Measurements from ENCODE around the gene SNRNP70.

SNRNP70 gene

DNA sequence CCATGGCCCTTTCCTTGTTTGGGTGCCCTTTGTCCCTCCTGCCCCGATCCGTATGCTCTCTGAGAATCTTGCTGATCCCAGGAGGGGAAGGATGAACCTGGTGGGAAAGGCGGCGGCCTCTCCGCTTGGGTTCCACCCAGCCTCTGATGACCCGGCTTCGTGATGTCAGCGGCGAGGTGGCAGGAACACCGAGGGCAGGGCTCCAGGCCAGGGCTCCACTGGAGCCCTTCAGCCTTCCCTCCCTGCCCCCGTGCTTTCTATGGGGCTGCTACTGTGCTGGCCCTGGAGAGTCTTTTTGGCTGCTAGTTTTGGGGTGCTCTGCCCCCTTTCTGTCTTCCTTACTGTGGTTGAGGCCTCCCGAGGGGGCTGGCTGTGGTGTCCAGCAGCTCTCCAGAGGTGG, 17.1 kb downstream of the SNRNP70 start:
- DNase-seq, result no peak

DNA sequence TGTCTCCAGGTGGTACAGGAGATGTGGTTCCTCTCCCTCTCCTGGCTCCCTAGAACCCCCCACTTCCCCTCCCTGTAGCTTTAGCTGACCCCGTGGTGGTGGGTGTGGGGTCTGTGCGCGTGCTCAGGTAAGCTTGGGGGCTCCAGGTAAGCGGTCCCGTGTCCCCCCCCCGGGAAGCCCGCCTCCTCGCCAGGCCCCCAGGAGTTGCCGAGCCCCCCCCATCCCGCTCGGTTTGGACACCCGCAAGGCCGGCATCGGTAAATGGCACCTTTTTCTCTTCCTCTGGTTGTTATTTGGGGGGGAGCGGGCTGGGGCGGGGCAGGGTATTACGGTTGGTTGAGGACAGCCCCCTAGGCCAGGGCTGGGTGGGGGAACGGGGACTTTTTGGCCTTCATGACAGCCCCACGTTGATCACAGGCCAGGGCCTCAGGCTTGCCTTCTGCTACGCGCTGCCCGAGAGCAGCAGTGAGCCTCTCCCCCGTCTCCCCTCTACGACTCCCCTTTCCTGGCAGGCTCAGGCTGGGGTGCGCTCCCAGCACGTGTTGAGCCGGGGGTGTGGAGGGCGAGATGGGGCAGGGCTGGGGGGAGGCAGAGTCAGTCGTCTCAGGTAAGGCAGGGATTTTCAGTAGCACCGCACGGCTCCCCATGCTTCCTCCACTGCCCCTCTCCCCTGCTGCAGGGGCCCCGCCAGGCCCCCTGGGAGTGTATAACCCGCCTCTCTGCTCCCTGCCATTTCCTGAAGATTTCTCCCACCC, 18.3 kb downstream of the SNRNP70 start:
- DNase-seq, result no peak

- no peak for DNase-seq
Observed at GRCh38 chr19:49104229-49104864, 19.1 kb downstream of the SNRNP70 start.

DNA sequence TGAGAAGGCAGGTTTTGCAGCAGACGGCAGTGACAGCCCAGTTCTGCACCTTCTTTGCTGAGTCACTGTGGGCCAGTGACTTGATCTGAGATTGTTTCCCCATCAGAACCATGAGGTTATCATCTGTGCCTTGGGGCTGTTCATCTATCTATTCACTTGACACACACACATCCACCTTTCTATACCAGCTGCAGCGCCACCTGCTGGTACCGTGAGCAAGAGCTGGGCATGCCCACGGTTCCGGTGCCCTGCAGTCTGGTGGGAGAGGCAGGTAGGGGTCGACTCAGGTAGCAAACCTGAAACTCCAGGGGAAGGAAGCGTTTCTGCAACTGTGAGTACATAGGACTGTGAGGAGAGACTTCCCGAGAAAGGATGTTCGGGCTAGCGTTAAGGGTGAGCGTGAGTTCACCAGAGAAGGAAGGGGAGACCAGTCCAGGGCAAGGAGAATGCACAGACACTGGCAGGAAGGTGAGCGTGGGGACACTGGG, 21.4 kb downstream of the SNRNP70 start:
- peak in 3 of 5 experiments; percentile 56 to 68 (median 56) for DNase-seq

- no peak for DNase-seq
Observed at GRCh38 chr19:49107625-49108459, 22.6 kb downstream of the SNRNP70 start.

DNA sequence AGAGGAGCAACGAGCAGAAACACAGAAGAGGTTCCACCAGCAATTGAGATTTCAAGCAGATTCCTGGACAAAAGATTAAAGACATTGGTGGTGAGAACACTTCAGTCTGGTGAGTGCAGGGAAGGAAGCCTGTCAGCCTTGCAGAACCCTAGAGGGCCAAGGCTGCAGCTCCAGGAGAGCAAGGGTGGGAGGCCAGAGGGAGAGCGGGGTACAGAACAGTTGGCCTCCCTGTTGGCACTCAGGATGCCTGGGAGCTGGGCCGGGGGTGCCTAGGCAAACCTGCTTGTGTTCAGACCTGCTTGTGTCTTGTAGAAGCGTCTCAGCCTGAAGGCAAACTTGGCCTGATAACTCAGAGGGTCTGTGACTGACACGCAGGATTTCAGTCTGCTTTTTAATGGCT, 23.8 kb downstream of the SNRNP70 start:
- no peak for DNase-seq

DNA sequence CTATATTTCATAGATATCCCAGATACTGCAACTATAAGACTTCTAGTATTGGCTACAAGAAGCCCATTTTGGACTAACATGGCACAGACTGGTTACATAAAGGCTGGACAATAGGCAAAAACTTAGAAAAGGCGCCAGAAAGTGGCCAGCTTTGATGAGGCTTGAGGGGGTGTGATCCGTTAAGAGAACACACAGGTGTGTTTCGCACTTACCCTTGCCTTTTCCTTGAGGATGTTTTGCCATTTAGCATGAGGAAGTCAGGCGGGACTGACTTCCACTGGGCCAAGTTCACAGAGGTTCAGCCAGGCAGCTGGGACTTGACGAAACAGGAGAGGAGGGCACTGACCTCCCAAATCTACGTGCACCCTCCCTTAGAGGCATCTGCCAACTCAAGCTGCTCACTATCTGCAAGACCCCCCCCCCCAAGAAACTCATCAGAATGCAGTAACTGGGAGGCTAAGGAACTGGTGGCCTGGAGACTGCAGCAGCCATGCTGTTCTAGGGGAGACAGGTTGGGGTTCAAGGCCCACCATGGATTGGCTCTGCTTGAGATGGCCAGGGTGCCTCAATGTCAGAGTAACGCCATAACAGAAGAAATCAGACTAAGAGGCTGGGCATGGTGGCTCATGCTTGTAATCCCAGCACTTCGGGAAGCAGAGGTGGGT, 24.4 kb downstream of the SNRNP70 start:
- no peak for DNase-seq

GRCh38 chr19:49110567-49110966, 25.3 kb downstream of the SNRNP70 start:
- DNase-seq, result no peak

- DNase-seq, result no peak
Observed at GRCh38 chr19:49111218-49111998, 26.2 kb downstream of the SNRNP70 start.

DNA sequence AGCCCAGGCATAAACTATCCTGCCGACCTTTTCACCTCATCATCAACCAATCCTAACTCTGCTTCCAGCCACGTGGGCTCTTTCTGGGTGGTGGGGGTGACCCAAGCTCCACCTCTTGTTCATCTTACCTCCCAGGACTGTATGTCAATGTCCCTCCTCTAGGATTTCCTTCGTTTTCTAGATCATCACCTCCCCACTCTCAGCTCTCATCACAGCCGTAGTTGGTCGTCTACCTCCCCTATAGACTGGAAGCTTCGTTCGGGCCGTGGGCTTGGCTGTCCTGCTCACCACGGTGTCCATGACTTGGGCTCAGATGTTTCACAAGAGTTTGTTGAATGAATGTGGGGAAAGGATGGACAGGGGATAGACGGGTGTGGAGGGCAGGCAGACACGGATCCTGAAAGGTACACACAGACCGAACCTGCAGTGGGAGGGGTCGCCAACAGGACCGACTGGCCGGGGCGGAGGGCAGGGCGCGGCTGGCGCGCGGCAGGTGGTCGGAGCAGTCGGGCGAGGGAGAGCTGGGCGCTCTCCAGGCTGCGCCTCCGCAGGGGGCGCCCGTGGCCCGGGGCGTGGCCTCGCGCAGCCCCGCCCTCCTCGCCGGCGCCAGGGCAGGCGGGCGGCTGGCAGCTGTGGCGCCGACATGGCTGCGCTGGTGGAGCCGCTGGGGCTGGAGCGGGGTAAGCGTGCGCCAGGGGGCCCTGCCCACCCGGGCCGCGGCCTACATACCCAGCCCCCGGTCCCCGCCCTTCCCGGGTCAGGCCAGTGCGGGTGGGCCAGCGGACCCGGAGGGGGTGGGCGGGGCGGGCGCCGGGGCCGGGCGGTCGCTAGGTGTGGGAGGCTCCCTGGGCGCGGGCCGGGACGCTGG, 28.7 kb downstream of the SNRNP70 start, which contains the start of gene LIN7B:
Gene LIN7B, plus strand, starts transcription at position 609 of the 868 bp plus-strand sequence. Its CDS starts 35 bp downstream, at position 644.
- DNase-seq, result peak; percentile 53 to 78 (median 70)

- peak in 3 of 5 experiments; percentile 28 to 70 (median 33) for DNase-seq
Observed at GRCh38 chr19:49114630-49115363, 29.5 kb downstream of the SNRNP70 start.

GRCh38 chr19:49116544-49116943, 31.3 kb downstream of the SNRNP70 start:
- no peak for DNase-seq

GRCh38 chr19:49117677-49118564, 32.7 kb downstream of the SNRNP70 start:
- DNase-seq, result no peak

DNA sequence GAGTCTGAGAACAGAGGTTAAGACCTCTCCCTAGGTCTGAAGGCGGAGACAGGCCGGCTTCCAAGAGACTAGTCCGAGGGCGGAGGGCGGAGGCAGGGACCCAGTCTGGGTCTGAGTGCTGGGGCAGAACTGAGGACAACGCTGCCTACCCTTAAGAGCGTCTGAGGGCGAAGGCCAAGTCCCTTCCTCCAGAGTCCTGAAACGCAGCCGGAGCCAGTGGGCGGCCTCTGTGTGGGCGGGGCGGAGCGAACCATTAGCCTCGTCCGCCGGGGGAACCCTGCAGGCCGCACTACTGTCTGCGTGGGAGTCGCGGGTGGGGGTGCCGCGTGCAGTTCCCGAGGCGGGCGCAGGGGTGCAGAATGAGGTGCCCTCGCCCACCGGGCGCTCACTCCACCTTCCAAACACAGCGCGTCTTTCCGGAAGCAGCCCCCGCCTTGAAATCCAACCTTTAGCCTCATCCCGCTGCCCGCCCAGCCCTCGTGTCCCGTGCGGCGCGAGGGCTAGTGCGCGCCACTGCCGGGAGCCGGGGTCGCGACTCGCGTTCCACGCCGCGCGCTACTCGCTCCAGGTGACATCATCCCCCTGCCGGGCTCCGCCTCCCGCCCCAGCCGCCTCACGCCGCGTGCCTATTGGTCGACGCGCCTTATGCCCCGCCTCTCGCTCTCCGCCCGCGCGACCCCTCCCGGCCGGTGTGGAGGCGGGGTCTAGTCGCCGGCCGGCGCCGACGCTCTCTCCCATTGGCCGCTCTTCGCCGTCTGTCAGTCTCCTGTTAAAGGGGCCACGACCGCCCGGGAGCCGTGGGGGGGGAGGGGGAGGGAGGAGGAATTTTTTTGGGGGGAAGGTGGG, 33.5 kb downstream of the SNRNP70 start, which contains the start of gene C19orf73:
Gene C19orf73, minus strand, starts transcription at position 579 of the 846 bp plus-strand sequence. Its CDS starts 121 bp downstream, at position 458.
- peak; percentile 87 to 96 (median 95) for DNase-seq

- peak in 1 of 5 experiments; percentile 22 for DNase-seq
Observed at GRCh38 chr19:49119411-49120324, 34.4 kb downstream of the SNRNP70 start, which contains the start of gene PPFIA3. TSS of gene PPFIA3 (plus strand) at chr19:49119544. CDS start at chr19:49127874, 8,330 bp downstream.

DNA sequence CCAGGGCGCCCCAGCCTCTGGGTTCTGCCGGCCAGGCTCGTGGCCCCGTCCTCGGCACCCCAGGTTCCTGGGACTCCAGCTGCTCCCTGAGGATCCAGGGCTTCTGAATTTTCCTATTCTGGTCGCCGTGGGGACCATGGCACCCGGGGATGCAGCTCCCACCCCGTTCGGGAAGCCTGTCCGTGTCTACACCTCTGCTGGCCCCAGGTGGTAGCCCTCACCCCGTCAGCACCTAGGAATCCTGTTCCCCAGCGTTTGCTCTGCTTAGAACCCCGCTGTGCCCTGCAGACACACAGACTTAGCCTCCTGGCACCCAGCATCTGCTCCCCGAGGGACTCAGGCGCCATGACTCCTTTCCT, 35.1 kb downstream of the SNRNP70 start:
- DNase-seq, result no peak

Measured in T-helper 2 cell (primary cell).